Endothelial cell (in vitro differentiated cells): ENCODE data around the gene PLA2G4D. TPM values are rescaled to one million over a fixed set of nuclear protein-coding genes. Genes with fewer than 3 reads are reported as not detected.

Source experiments
- DNase-seq: peaks from one replicate; pipeline ENCODE4 v3.0.0; 2021; ENCODE audit warnings: low spot score
- H3K27ac Mint-ChIP-seq: one replicate; pipeline ENCODE4 v1.8.0; 2021; ENCODE audit warnings: mixed read lengths, inconsistent platforms; ENCODE audit not compliant: unreplicated experiment
- H3K27me3 Mint-ChIP-seq: one replicate; pipeline ENCODE4 v1.8.0; 2021; ENCODE audit warnings: mild to moderate bottlenecking, moderate library complexity, mixed read lengths, inconsistent platforms; ENCODE audit not compliant: unreplicated experiment
- H3K36me3 Mint-ChIP-seq: one replicate; pipeline ENCODE4 v1.8.0; 2021; ENCODE audit warnings: mild to moderate bottlenecking, low read depth, mixed read lengths, inconsistent platforms; ENCODE audit not compliant: unreplicated experiment
- H3K4me1 Mint-ChIP-seq: one replicate; pipeline ENCODE4 v1.8.0; 2021; ENCODE audit warnings: mild to moderate bottlenecking, mixed read lengths, inconsistent platforms; ENCODE audit not compliant: unreplicated experiment
- H3K4me3 Mint-ChIP-seq: one replicate; pipeline ENCODE4 v1.8.0; 2021; ENCODE audit warnings: mild to moderate bottlenecking, mixed read lengths, inconsistent platforms; ENCODE audit not compliant: unreplicated experiment
- H3K9me3 Mint-ChIP-seq: one replicate; pipeline ENCODE4 v1.8.0; 2021; ENCODE audit warnings: mixed read lengths, inconsistent platforms; ENCODE audit not compliant: unreplicated experiment
- CTCF ChIP-seq: fragments of 200-600 bp; sonication (generic); IDR thresholded peaks from one replicate; pipeline ENCODE4 v1.5.0; 2021; ENCODE audit warnings: antibody characterized with exemption; ENCODE audit not compliant: unreplicated experiment
- total RNA-seq: library from RNA; stranded (reverse); fragmentation: NEBNext Ultra II Directional; extraction: Animal tissue kit (Norgen Biotek cat#: 25700); gene quantifications from one replicate; pipeline ENCODE4 v1.2.1, GENCODE V29; 2021; ENCODE audit not compliant: unreplicated experiment

PLA2G4D gene
- total RNA-seq, 1 donor from 2014 or later, result not detected

GRCh38 chr15:42108189-42108588 is 13.8 kb upstream of the PLA2G4D start:
- DNase-seq, result no peak
- H3K27ac Mint-ChIP-seq, result no peak overlapping the region
- TF ChIP-seq CTCF, result no peak
- H3K9me3 Mint-ChIP-seq, result no peaks in the 10 kb centered on the region
- peaks cover 4% of the 10 kb centered on the region for H3K4me1 Mint-ChIP-seq
- no peak overlapping the region for H3K4me3 Mint-ChIP-seq
- no peaks in the 10 kb centered on the region for H3K36me3 Mint-ChIP-seq
- peaks cover 1% of the 10 kb centered on the region for H3K27me3 Mint-ChIP-seq

DNA sequence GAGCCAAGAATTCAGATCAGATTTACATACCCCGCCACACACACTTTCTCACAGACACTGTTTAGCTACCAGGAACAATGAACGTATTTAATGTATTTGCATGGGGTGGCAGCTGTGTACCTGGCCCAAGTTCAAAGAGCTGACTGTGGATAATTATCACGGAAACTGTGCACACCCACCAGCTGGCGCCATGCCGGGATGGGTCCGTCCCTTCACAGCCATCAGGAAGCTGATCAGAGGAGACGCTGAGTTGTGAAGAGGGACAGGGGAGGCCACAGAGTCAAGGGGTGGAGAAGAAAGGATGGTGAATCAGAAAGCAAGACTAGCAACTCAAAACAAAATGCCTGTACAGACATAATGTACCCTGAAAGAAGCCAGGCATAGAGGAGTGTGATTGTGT is 13.1 kb upstream of the PLA2G4D start:
- Mint-ChIP-seq H3K27ac (no peak overlapping the region), H3K36me3 (no peaks in the 10 kb centered on the region), H3K27me3 (peaks cover 1% of the 10 kb centered on the region), H3K4me3 (no peak overlapping the region), H3K4me1 (peaks cover 2% of the 10 kb centered on the region), H3K9me3 (no peaks in the 10 kb centered on the region)
- no peak for TF ChIP-seq CTCF
- no peak for DNase-seq

DNA sequence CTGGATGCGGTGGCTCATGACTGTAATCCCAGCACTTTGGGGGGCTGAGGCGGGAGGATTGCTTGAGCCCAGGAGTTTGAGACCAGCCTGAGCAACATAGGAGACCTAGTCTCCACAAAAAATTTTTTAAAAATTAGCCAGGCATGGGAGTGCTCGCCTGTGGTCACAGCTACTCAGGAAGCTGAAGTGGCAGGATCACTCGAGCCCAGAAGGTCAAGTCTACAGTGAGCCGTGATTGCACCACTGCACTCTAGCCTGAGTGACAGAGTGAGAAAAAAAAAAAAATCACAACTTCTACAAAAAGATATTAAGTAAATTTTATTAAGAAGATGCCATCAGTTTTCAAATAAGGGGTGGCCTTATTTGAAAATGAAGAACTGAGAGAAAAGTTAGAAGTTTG is 11.9 kb upstream of the PLA2G4D start:
- H3K4me1 Mint-ChIP-seq, result no peaks in the 10 kb centered on the region
- TF ChIP-seq CTCF, result no peak
- H3K4me3 Mint-ChIP-seq, result no peak overlapping the region
- no peaks in the 10 kb centered on the region for H3K9me3 Mint-ChIP-seq
- peaks cover 1% of the 10 kb centered on the region for H3K27me3 Mint-ChIP-seq
- no peaks in the 10 kb centered on the region for H3K36me3 Mint-ChIP-seq
- no peak overlapping the region for H3K27ac Mint-ChIP-seq
- DNase-seq, result no peak

DNA sequence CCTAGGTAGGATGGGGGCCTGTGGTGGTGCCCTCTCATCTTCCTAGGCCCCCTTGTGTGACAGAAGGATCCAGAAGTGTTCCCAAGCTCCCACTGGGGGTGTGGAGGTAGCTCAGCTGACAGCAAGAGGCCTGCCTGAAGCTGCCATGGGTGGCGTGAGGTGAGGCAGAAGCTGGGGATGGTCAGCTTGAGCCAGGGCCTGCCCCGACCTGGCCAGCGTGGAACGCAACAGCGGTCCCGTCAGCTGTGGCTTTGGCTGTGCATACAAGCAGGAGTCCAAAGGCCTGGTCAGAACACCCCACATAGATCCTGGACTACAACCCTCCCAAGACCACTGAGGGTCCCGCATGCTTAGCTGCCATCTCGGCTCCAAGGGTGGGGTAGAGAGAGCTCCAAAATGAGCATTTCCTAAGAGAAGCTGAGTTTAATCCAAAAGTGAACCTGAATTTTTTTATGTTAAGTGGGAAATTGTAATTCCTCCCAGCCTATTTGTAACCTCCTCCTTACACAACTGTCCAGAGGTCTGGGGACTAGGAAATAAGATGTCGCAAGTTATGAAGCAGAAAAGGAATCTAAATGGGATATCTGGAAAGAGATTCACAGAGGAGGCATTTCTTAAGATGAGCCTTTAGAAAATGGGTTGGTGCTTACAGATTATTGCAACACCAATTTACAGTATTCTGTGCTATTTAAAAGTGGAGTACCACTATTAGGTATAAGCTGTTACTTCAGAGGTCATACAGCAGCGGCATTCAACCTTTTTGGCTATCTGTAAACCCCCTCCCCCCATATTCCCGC is 9.9 kb upstream of the PLA2G4D start:
- no peak for TF ChIP-seq CTCF
- peaks cover 1% of the 10 kb centered on the region for H3K27me3 Mint-ChIP-seq
- H3K4me3 Mint-ChIP-seq, result no peak overlapping the region
- H3K27ac Mint-ChIP-seq, result no peak overlapping the region
- no peaks in the 10 kb centered on the region for H3K36me3 Mint-ChIP-seq
- peaks cover 15% of the 10 kb centered on the region for H3K4me1 Mint-ChIP-seq
- DNase-seq, result no peak
- H3K9me3 Mint-ChIP-seq, result no peaks in the 10 kb centered on the region

DNA sequence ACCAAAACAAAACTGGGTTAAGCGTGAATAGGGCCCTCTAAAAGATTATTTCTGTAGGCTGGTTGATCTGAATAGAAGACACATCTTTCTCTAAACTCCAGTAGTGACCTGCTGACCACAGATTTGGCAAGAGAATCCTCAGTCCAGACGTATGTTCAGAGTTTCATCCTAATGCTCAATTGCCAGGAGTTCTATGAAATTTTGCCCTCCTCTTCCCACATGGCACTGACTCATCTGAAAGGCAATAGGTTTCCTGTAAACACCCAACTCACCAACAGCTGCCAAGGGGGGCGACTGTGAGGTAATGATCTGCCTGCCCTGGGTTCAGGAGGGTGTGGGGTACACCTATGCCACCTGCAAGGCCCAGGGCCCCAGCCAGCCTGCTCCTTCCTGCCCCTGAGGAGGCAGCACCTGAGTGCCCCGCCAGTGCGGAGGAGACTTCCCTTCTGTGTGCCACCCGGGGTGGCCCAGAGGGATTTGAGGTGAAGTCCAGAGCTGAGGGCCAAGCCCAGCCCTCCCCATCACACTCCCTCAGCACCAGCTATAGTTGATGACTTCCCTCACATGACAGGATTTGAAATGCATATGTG is 8.4 kb upstream of the PLA2G4D start:
- TF ChIP-seq CTCF, result no peak
- no peak overlapping the region for H3K27ac Mint-ChIP-seq
- H3K9me3 Mint-ChIP-seq, result no peaks in the 10 kb centered on the region
- no peaks in the 10 kb centered on the region for H3K36me3 Mint-ChIP-seq
- H3K4me3 Mint-ChIP-seq, result no peak overlapping the region
- no peak for DNase-seq
- peaks cover 17% of the 10 kb centered on the region for H3K4me1 Mint-ChIP-seq
- no peaks in the 10 kb centered on the region for H3K27me3 Mint-ChIP-seq
